Parathyroid adenoma (tissue), 2 donors: Measurements from ENCODE around the gene ANKRD13A.
A peak's percentile ranks its signal among the peaks of the same experiment; 100 is the strongest.

Experiments
- H2AFZ ChIP-seq: fragments of 300-600 bp; sonication (generic); one replicate; pipeline ENCODE4 v1.7.0; 2017; ENCODE audit warnings: antibody characterized with exemption, mild to moderate bottlenecking
- H3K27ac ChIP-seq: fragments of 300-600 bp; sonication (generic); one replicate; pipeline ENCODE4 v1.7.0; 2017
- H3K27me3 ChIP-seq: fragments of 300-600 bp; sonication (generic); one replicate; pipeline ENCODE4 v1.7.0; 2017; ENCODE audit warnings: low read length; ENCODE audit not compliant: control insufficient read depth, insufficient read depth
- H3K36me3 ChIP-seq: fragments of 300-600 bp; sonication (generic); one replicate; pipeline ENCODE4 v1.7.0; 2017; ENCODE audit warnings: low read length; ENCODE audit not compliant: control insufficient read depth, insufficient read depth
- H3K4me1 ChIP-seq: fragments of 300-600 bp; sonication (generic); one replicate; pipeline ENCODE4 v1.7.0; 2017; ENCODE audit warnings: control low read depth
- H3K4me2 ChIP-seq: fragments of 300-600 bp; sonication (generic); one replicate; pipeline ENCODE4 v1.7.0; 2017; ENCODE audit warnings: low read length
- H3K4me3 ChIP-seq: fragments of 300-600 bp; sonication (generic); one replicate; pipeline ENCODE4 v1.7.0; 2017; ENCODE audit warnings: low read depth, low read length
- H3K79me2 ChIP-seq: fragments of 300-600 bp; sonication (generic); one replicate; pipeline ENCODE4 v1.7.0; 2017; ENCODE audit warnings: control low read depth
- H3K9ac ChIP-seq: fragments of 300-600 bp; sonication (generic); one replicate; pipeline ENCODE4 v1.7.0; 2017; ENCODE audit warnings: mild to moderate bottlenecking
- H3K9me3 ChIP-seq: fragments of 300-600 bp; sonication (generic); one replicate; pipeline ENCODE4 v1.7.0; 2017; ENCODE audit warnings: low read length; ENCODE audit not compliant: control insufficient read depth
- TF ChIP-seq, protein P1 (sequence below): fragments of 300-600 bp; sonication (generic); IDR thresholded peaks from one replicate; pipeline ENCODE4 v1.7.0; 2017; ENCODE audit warnings: antibody characterized with exemption, mild to moderate bottlenecking
- donor health status: primary hyperparathyroidism.

Gene ANKRD13A

DNA sequence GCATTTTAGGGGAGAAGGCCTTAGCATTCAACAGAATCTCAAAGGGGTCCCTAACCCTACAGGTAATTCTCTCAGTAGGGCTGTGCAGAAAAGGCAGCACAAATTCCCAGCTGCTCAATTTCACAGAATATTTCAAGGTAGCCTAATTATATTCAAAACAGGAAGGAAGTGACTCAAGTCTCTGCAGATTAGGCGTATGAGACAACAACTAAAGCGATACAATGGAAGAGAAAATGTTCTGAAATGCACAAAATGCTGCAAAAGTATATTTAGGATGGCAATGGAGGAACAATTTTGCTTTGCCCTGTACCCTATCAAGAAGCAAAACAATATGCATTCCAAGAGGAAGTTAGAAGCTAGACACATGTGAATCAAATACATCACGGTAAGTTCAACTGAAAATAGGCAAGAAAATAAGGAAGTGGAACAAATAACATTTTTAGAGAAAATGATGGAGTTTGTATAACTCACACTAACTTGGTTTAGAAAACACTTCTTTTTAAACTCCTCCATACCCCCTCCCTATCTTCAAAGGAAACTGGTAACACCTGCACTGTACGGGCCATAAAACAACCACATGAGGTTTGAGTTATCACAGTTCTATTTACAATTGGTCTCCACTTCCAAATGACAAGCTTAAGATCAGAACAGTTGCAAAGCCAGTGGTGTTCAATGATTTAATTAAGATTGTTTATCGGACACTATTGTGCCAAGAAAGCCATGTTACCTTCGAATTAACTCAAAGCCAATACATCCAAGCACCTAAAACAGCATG lies 4.6 kb upstream of the ANKRD13A start:
- Histone ChIP-seq H2AFZ (no peak overlapping the region), H3K79me2 (peaks cover 14% of the 10 kb centered on the region), H3K36me3 (no peaks in the 10 kb centered on the region), H3K4me3 (peak overlapping the region; percentile 80), H3K9me3 (no peaks in the 10 kb centered on the region), H3K27ac (no peak overlapping the region), H3K9ac (no peak overlapping the region), H3K4me2 (peak overlapping the region; percentile 63), H3K27me3 (no peaks in the 10 kb centered on the region), H3K4me1 (peaks cover 4% of the 10 kb centered on the region)
- TF ChIP-seq, protein P1, sequence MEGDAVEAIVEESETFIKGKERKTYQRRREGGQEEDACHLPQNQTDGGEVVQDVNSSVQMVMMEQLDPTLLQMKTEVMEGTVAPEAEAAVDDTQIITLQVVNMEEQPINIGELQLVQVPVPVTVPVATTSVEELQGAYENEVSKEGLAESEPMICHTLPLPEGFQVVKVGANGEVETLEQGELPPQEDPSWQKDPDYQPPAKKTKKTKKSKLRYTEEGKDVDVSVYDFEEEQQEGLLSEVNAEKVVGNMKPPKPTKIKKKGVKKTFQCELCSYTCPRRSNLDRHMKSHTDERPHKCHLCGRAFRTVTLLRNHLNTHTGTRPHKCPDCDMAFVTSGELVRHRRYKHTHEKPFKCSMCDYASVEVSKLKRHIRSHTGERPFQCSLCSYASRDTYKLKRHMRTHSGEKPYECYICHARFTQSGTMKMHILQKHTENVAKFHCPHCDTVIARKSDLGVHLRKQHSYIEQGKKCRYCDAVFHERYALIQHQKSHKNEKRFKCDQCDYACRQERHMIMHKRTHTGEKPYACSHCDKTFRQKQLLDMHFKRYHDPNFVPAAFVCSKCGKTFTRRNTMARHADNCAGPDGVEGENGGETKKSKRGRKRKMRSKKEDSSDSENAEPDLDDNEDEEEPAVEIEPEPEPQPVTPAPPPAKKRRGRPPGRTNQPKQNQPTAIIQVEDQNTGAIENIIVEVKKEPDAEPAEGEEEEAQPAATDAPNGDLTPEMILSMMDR = no peak

- H3K4me2 ChIP-seq = peak overlapping the region; percentile 63
- H3K9me3 ChIP-seq = no peaks in the 10 kb centered on the region
- TF ChIP-seq, protein P1 = no peak
- H3K27ac ChIP-seq = peak overlapping the region; percentile 29
- H3K4me1 ChIP-seq = peaks cover 4% of the 10 kb centered on the region
- peak overlapping the region; percentile 91 for H2AFZ ChIP-seq
- no peaks in the 10 kb centered on the region for H3K36me3 ChIP-seq
- H3K27me3 ChIP-seq = no peaks in the 10 kb centered on the region
- H3K4me3 ChIP-seq = peak overlapping the region; percentile 80
- peak overlapping the region; percentile 74 for H3K9ac ChIP-seq
- H3K79me2 ChIP-seq = peaks cover 14% of the 10 kb centered on the region
These were observed 3.9 kb upstream of the ANKRD13A start for GRCh38 chr12:109995361-109995685.

- peak within 1 kb of the TSS; percentile 63 for H3K4me2 ChIP-seq
- no peaks in the 10 kb centered on the region for H3K36me3 ChIP-seq
- H3K79me2 ChIP-seq = peaks cover 14% of the 10 kb centered on the region
- H3K4me1 ChIP-seq = peaks cover 4% of the 10 kb centered on the region
- peak within 1 kb of the TSS; percentile 80 for H3K4me3 ChIP-seq
- peak within 1 kb of the TSS; percentile 29 for H3K27ac ChIP-seq
- no peaks in the 10 kb centered on the region for H3K27me3 ChIP-seq
- peak within 1 kb of the TSS; percentile 91 for H2AFZ ChIP-seq
- TF ChIP-seq, protein P1 = no peak
- H3K9ac ChIP-seq = peak within 1 kb of the TSS; percentile 74
- H3K9me3 ChIP-seq = no peaks in the 10 kb centered on the region
These were observed 3.3 kb upstream of the ANKRD13A start, which contains the start of gene GIT2 for GRCh38 chr12:109995686-109996482. GIT2 (minus strand) TSS chr12:109996368; CDS start chr12:109996224, 144 bp downstream.

GRCh38 chr12:109996483-109996853 lies 2.8 kb upstream of the ANKRD13A start:
- Histone ChIP-seq H3K27ac (no peak overlapping the region), H3K79me2 (peaks cover 14% of the 10 kb centered on the region), H3K9me3 (no peaks in the 10 kb centered on the region), H3K4me3 (peak overlapping the region; percentile 80), H3K36me3 (no peaks in the 10 kb centered on the region), H3K27me3 (no peaks in the 10 kb centered on the region), H3K9ac (no peak overlapping the region), H2AFZ (peak overlapping the region; percentile 91), H3K4me2 (peak overlapping the region; percentile 63), H3K4me1 (peaks cover 4% of the 10 kb centered on the region)
- TF ChIP-seq, protein P1 = no peak
